Measurements from ENCODE around the gene TRPC3.

DNA sequence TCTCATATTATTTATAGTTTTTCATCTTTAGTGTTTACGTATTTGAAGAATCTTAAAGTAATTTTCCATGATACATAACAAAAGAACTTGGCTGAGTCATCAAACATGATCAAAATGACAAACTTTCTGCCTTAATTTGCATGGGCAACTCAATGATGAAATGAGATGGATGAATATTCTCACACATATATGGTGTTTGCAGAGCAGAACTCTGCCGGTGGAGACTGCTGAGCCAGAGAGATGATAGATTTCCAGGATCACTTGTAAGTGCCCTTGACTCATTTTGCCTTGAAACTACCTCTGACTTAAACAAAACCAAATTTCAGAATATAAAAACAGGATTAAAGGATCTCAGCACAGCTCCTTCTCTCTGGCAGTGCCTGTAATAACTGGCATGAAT lies 38.2 kb downstream of the TRPC3 start:
- no peak for TF ChIP-seq CTCF (IDR thresholded peaks at IDR 0.05)
- TF ChIP-seq ZFX (IDR thresholded peaks at IDR 0.05; ENCODE audit: borderline replicate concordance): no peak
